T-helper 2 cell (primary cell): ENCODE measurements around the gene CABCOCO1.

ENCODE experiments used
- DNase-seq, 5 experiments: peaks; one replicate each; pipeline versions ENCODE4 v3.0.0 to v3.0.0-alpha.2; 2012 to 2022
- total RNA-seq, 2 donors: gene quantifications; one replicate each; lab custom pipeline; 2026; lab: John Stamatoyannopoulos, UW

The CABCOCO1 gene
- total RNA-seq: 0 reads per million in 2 donors

DNA sequence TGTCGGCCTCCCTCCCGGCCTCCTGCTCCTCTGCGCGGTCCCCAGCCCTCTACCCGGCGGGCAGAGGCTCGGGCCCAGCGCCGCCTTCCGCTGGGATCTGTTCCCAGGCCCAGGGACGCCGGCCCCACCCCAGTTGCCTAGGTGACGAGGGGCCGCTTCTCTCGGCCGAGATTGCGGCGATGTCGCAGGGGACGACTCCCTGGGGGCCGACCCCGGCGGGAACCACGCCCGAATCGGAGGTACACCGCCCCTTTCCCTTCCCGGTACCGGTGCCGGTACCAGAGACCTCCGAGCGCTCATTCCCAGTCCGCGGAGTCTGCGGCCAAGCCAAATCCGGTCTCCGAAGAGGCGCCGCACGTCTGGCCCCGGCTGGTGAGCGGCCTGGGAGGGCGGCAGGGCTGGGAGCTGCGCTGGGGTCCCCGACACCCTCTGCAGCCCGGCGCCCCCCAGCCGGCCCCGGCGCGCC, at the start of gene CABCOCO1:
Gene CABCOCO1, plus strand, starts transcription at position 136 of the 466 bp plus-strand sequence. Its CDS starts 44 bp downstream, at position 180.
- no peak for DNase-seq

- DNase-seq: no peak
Measured at GRCh38 chr10:61613665-61614064, 49.1 kb upstream of the CABCOCO1 start.

- DNase-seq: no peak
Measured at GRCh38 chr10:61616611-61617010, 46.1 kb upstream of the CABCOCO1 start.

DNA sequence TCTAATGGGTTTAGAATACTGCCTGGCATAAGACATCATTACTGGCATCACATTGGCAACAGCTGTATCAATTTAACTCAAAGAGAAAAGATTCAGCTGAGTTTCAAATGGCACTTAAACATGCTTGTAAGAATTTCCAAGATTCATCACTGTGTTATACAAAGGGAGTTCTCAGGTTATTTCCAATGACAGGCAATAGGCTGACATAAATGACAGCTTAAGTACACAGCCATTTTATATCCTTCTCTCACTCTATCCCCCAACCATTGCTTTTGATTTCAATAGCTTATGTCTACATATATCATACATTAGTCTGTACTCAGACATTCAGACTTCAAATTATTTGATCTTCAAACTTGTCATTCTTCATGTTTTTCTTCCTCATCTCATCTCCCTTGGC, 45.5 kb upstream of the CABCOCO1 start:
- DNase-seq: no peak

- DNase-seq: no peak
Measured at GRCh38 chr10:61617586-61617985, 45.1 kb upstream of the CABCOCO1 start.

DNA sequence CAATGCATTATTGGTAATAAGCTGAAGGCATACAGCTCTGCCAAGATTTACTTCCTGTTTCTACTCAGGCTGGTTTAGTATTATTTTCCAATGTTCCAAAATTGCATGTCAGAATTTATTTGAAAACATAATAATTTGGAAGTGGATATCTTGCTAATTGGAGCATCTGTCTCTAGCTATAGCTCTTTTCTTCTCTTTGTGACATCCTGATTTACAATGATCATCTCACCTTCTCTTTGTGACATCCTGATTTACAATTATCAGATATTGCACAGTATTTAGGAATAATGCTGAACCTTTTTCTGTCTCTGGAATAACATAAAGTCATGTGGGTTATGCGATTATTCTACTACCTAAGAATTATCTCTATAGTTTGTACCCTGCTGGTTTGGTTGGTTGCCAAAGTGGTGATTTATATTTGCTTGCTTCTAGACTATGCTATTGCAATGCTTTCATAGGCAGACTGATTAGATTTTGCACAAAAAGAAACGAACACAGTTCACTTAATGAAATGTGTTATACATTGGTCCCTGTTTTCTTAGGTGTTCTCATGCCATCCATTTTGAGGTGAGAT, 44.3 kb upstream of the CABCOCO1 start:
- DNase-seq: no peak

DNA sequence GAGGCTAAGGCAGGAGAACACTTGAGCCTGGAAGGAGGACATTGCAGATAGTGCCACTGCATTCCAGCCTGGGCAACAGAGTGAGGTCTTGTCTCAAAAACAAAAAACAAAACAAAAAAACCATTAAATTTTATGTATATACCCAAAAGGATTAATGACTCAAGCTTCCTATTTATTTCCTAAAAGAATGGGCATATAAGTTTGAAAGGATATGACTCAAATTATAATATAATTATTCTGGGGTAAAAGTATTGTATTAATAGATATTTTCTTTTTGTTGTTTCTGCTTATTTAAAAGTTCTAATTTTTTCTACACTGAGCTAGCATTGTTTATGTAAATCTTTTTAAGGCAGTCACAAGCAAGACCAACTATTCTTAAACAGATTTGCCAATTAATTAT, 42.2 kb upstream of the CABCOCO1 start:
- DNase-seq: no peak

DNA sequence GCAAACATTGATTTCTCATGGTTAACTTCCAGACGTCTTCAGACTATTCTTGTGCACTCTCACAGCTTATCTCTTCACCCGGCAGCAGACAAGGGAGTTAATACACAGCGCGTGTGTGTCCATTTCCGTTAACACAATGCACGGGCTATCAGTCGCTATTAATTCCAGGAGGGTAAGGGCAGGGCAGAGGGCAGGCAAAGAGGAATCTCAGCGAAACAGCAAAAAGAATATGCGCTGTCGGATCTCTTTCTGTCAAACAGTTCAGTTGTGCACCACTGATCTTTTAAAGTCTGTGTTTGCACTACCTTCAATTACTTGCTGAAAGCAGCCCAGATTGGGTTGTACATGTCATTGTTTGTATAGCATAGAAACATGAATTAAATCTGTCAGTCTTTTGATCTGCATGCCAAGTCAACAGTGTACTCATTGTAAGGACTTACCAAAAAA, 41.1 kb upstream of the CABCOCO1 start:
- DNase-seq: no peak

GRCh38 chr10:61623161-61623560, 39.6 kb upstream of the CABCOCO1 start:
- no peak for DNase-seq

- no peak for DNase-seq
Measured at GRCh38 chr10:61626209-61626608, 36.5 kb upstream of the CABCOCO1 start.

- DNase-seq: no peak
Measured at GRCh38 chr10:61627266-61627665, 35.5 kb upstream of the CABCOCO1 start.

- no peak for DNase-seq
Measured at GRCh38 chr10:61628151-61628874, 34.4 kb upstream of the CABCOCO1 start.

DNA sequence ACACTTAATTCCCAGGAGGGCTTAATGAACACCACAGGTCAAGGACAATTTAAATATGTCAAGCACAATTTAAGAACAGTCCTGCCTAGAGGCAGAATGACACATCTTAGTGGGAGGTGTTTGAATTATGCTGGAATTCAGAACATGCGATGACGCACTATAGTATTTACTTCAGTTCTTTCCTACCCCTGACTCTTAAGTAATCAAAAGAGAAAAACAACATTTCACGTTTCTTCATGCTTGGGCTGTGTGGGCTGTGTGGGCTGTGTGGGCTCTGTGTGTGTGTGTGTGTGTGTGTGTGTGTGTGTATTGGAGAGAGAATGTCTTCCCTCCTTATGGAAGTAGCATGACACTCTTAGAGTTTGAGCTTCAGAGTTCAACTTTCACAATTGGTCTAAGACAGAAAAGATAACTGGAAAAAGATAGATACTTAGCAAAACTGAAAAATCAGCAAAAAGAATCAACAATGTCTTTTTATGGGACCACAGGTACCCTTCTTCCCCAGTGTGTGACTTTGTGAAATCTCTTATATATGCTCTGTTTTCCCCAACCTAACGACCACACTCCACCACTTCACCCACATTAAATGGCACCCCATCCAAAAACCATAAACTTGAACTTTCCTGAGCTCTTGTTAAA, 33.7 kb upstream of the CABCOCO1 start:
- no peak for DNase-seq

DNA sequence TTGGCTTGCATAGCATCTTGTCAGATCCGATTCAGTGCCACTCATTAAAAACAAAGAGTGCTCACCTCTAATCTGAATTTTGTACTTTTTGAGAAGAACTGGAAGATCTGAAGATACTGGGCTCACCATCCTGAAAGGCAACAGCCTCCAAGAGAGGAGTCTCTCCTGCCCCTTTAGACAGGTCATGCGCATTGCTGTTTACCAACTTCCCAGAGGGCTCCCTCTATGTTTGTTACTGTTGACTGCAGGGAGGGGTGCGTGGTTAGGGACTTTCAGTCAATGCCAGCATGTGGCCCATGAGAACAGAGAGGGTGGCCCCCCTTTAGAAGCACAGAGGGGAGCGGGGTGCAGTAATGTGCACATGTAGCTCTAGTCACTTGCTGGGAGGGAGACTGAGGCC, 33.2 kb upstream of the CABCOCO1 start:
- DNase-seq: no peak

GRCh38 chr10:61632057-61632670, 30.6 kb upstream of the CABCOCO1 start:
- no peak for DNase-seq

DNA sequence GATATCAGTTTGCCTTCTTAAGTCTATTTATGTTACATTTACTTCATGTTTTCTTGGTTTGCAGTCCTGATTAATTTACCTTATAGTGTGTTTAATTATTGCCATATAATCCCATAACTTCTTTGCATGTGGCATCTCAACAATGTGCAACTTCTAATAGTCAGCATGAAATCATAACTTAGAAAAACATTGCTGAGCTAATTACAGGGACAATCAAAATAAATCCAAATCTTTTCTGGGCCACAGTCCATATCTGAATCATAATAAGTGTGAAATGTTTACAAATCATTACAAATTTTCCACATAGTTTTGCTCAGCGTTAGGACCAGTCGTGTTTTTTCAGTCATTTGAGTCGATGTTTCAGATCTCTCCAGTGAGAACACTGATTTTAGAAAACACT, 29.1 kb upstream of the CABCOCO1 start:
- DNase-seq: no peak

GRCh38 chr10:61634746-61635145, 28.0 kb upstream of the CABCOCO1 start:
- DNase-seq: no peak

- no peak for DNase-seq
Measured at GRCh38 chr10:61635471-61635870, 27.3 kb upstream of the CABCOCO1 start.

GRCh38 chr10:61635932-61636331, 26.8 kb upstream of the CABCOCO1 start:
- no peak for DNase-seq

- DNase-seq: no peak
Measured at GRCh38 chr10:61639952-61640351, 22.8 kb upstream of the CABCOCO1 start.

DNA sequence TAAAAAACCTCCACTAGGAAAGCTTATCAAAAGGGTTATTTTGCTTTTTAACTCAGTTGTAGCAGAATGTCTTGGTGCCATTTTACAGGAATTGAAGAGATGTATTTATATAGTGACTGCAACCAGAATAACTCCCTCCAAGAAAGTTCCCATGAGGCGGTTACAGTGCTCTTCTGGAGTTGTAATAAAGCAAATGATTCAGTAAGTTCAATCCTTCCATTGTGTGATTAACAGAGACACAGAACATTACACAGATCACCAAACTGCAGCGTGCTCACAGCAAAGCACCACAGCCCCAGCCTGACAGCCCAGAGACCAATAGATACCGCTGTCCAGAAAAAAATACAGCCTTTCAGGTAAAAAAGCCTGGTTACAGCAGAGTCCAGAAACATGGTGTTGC, 21.9 kb upstream of the CABCOCO1 start:
- DNase-seq: no peak

DNA sequence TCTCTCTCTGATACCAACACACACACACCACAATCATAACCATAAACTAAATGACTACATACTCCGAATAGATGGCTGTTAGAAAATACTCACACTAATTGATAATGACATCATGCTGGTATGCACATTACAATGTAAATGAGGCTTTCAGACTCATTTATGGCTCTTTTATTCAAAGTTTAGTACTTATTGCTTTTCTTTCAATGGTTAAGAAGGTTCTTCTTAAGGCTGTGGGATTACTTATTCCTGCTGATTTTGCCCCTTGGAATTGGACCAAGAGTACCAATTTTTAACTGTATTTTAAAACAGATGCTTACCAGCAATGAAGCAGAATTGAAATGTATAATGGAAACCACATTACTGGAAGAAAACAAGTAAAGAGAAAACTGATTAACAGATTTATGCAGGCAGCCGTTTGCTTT, 20.6 kb upstream of the CABCOCO1 start:
- DNase-seq: no peak

DNA sequence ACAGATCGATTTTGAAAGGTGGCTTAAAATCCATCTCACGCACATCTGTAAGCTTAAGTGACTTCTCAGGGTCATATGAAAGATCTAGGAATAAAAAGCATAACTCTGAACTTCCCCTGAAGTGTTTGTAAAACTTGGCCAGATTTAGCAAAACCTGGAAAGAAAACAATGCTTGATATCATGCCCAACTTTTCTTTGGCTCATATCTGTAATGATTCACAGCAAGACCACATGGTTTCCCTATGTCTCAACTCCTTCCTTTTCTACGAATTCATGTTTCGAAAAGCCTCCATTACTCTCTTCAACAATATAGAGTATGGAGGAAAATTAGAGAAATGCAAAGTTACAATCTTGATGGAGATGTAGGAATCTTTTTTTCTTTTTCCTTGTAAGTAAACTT, 20.1 kb upstream of the CABCOCO1 start:
- DNase-seq: peak in 1 of 5 experiments; percentile 9
